ENCODE results near the gene TMEM233. TPM values are rescaled to one million over a fixed set of nuclear protein-coding genes. Genes with fewer than 3 reads are reported as not detected.
A peak's percentile ranks its signal among the peaks of the same experiment; 100 is the strongest.

Gene TMEM233
- total and polyA plus RNA-seq, 9 of the 15 experiments (the other 6 are each of a cell fraction or from before 2014, with no cell fraction given) = 0.04 to 0.17 (median 0.07) TPM; not detected in 2

DNA sequence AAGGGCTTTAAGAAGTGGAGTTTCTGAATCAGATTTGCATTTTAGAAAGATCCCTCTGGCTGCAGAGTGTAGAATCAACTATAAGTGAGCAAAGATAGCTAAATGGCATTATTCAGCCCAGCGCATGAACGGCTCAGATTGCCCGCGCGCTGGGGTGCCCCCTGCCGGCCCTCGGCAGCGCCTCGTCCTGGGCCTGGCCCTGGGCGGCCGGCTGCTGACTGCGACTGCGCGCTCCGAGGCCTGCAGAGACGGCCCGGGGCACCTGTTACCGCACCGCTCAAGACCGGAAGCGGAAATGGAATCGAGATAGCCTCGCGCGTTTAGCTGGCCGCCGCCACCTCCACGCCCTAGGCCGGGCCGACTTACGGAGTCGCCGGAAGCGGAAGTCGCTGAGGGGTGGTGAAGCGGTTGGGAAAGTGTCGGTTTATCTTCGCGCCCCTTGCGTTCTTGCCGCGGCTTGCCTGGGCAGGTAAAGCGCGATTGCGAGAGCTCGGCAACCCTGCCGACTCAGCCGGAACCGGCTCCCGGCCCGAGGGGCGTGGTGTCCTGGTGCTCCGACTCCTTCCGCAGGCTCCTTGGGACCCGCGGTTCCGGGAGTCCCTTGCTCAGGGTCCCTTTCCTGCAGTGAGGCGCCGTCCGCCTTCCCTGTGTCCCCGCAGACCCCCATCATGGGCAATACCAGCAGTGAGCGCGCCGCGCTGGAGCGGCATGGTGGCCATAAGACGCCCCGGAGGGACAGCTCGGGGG, 74.2 kb downstream of the TMEM233 start, which contains the start of gene PRKAB1 (continued):
- no peak for TF ChIP-seq CHD7 (IDR thresholded peaks at IDR 0.05; ENCODE audit: low read depth, low read length)
- no peak for TF ChIP-seq RBM17 (IDR thresholded peaks at IDR 0.05; ENCODE audit: borderline replicate concordance, low read depth, low read length)
- TF ChIP-seq SRSF7 (optimal IDR thresholded peaks at IDR 0.05; ENCODE audit: low read depth, low read length) = no peak
- TF ChIP-seq MECOM (CRISPR knock-in tag; IDR thresholded peaks at IDR 0.05) = no peak
- TF ChIP-seq ZNF124 (CRISPR knock-in tag; IDR thresholded peaks at IDR 0.05) = no peak
- TF ChIP-seq ZNF41 (CRISPR knock-in tag; conservative IDR thresholded peaks at IDR 0.05) = no peak
- no peak for TF ChIP-seq RUNX1 (IDR thresholded peaks at IDR 0.05; ENCODE audit: low read depth)
- peak; percentile 84 for TF ChIP-seq ZFX (CRISPR knock-in tag; IDR thresholded peaks at IDR 0.05)
- peak; percentile 97 for TF ChIP-seq CXXC5 (CRISPR knock-in tag; IDR thresholded peaks at IDR 0.05)
- TF ChIP-seq BACH1 (tag; IDR thresholded peaks at IDR 0.05) = no peak
- TF ChIP-seq POLR2G (IDR thresholded peaks at IDR 0.05; ENCODE audit: low read depth, low read length) = peak; percentile 95
- TF ChIP-seq MXD1 (CRISPR knock-in tag; IDR thresholded peaks at IDR 0.05; ENCODE audit: borderline replicate concordance, poor library complexity, severe bottlenecking) = no peak
- 0 out of 2 replicates have a peak, but pooled peaks have one; percentile 6 for TF ChIP-seq MITF (IDR thresholded peaks at IDR 0.05)

Measured in K562 (cell line).